NOMO-1 treated with DMSO at 0.1 percent for 48 hours (cell line): Measurements from ENCODE around the gene LHX4.
A peak's percentile ranks its signal among the peaks of the same experiment; 100 is the strongest.

ENCODE experiments used
- DNase-seq: peaks from one replicate; lab custom pipeline; 2025; ENCODE audit not compliant: unreplicated experiment; lab: John Stamatoyannopoulos, UW

The LHX4 gene

GRCh38 chr1:180270530-180271271 is 40.6 kb downstream of the LHX4 start:
- DNase-seq, result no peak

- DNase-seq, result no peak
Observed at GRCh38 chr1:180271272-180272255, 41.5 kb downstream of the LHX4 start.

- DNase-seq, result no peak
Observed at GRCh38 chr1:180272395-180272794, 42.3 kb downstream of the LHX4 start.

- DNase-seq, result no peak
Observed at GRCh38 chr1:180273066-180273465, 43.0 kb downstream of the LHX4 start.

- no peak for DNase-seq
Observed at GRCh38 chr1:180274221-180274620, 44.2 kb downstream of the LHX4 start.

GRCh38 chr1:180275726-180276125 is 45.7 kb downstream of the LHX4 start:
- no peak for DNase-seq

GRCh38 chr1:180277476-180278193 is 47.6 kb downstream of the LHX4 start:
- DNase-seq, result no peak

- no peak for DNase-seq
Observed at GRCh38 chr1:180278194-180278515, 48.1 kb downstream of the LHX4 start.

- peak; percentile 81 for DNase-seq
Observed at GRCh38 chr1:180278596-180279395, 48.7 kb downstream of the LHX4 start.

GRCh38 chr1:180279651-180280050 is 49.6 kb downstream of the LHX4 start:
- no peak for DNase-seq

- no peak for DNase-seq
Observed at GRCh38 chr1:180280617-180281016, 50.6 kb downstream of the LHX4 start.

- DNase-seq, result no peak
Observed at GRCh38 chr1:180281490-180281889, 51.4 kb downstream of the LHX4 start.

GRCh38 chr1:180282401-180283044 is 52.5 kb downstream of the LHX4 start:
- DNase-seq, result no peak

GRCh38 chr1:180283098-180283497 is 53.0 kb downstream of the LHX4 start:
- no peak for DNase-seq

- DNase-seq, result no peak
Observed at GRCh38 chr1:180286417-180286816, 56.4 kb downstream of the LHX4 start.

- no peak for DNase-seq
Observed at GRCh38 chr1:180287988-180288705, 58.1 kb downstream of the LHX4 start.

- DNase-seq, result no peak
Observed at GRCh38 chr1:180288940-180289339, 58.9 kb downstream of the LHX4 start.

GRCh38 chr1:180290265-180291001 is 60.4 kb downstream of the LHX4 start:
- DNase-seq, result no peak

- DNase-seq, result no peak
Observed at GRCh38 chr1:180291004-180291403, 60.9 kb downstream of the LHX4 start.
